Omental fat pad (tissue), 4 donors: ENCODE data around the gene FAM117A. TPM values are rescaled to one million over a fixed set of nuclear protein-coding genes. Genes with fewer than 3 reads are reported as not detected.
"Not testable (repeated sequence)": the region's sequence is repeated elsewhere in the genome, so short reads cannot be mapped to it uniquely, and the experiment has no call there.

ENCODE experiments used
- ATAC-seq: fragments of 150-250 bp; one replicate; pipeline ENCODE4 v1.9.1; 2016; ENCODE audit warnings: mild to moderate bottlenecking, moderate library complexity; ENCODE audit not compliant: low FRiP score
- DNase-seq: peaks from one replicate; pipeline ENCODE4 v3.0.0-alpha.2; 2019; ENCODE audit warnings: low spot score
- CTCF ChIP-seq, 3 donors: fragments of 450-650 bp; IDR thresholded peaks; one replicate each; pipeline ENCODE4 v1.5.1; 2016 to 2017; ENCODE audit warnings: antibody characterized with exemption in 3 of 3, mild to moderate bottlenecking in 3 of 3, moderate library complexity in 2 of 3
- total RNA-seq, 4 donors: library from RNA; depleted of rRNA; stranded (reverse); fragments of >200 nt; gene quantifications; one replicate each; pipeline ENCODE4 v1.1.0, GENCODE V29; 2016

FAM117A gene
- total RNA-seq, 4 donors from 2014 or later: 4.1 to 15.8 (median 10.7) TPM

GRCh38 chr17:49762151-49762941 lies 1.6 kb downstream of the FAM117A start:
- ATAC-seq: no peak
- no peak for TF ChIP-seq CTCF (IDR thresholded peaks at IDR 0.05)

GRCh38 chr17:49760932-49761558 lies 2.9 kb downstream of the FAM117A start:
- TF ChIP-seq CTCF (IDR thresholded peaks at IDR 0.05): no peak
- ATAC-seq (no peak), DNase-seq (no peak)

More at GRCh38 chr17:49762151-49762941, 1.6 kb downstream of the FAM117A start:
- no peak for DNase-seq

DNA sequence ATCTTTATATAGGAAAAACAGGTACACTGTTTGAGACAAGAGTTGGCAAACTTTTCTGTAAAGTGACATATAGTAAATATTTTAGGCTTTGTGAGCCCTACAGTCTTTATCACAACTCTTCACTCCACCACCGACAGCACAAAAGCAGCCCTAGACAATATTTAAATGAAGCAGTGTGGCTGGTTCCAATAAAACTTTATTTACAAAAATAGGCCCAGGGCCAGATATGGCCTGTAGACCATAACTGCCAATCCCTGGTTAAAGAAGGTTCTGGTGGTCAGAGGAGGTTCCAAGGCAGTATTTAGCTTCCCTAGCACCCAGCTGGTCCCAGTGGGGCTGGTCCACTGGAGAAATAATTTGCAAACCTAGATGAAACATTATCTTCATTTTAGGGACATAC lies 3.6 kb downstream of the FAM117A start:
- no peak for DNase-seq
- no peak for TF ChIP-seq CTCF (IDR thresholded peaks at IDR 0.05)
- ATAC-seq: no peak

DNA sequence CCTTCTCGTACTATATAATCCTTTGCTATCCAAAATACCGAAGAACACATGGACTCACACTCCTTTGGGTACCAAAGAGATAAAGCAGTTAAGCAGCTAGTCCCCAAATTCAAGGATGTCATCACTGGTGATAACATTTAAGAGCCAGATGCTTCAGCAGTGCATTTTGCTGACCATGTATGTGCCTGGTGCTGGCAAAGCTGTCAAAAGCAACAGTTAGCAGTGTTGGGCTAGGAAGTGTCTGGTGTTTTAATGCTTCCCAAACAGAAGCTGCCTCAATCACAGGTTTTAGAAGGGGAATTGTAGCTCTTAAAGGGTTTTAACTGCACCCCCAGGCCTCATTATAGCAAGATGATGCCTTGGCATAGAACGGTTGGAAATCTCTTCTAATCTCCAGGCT lies 4.7 kb downstream of the FAM117A start:
- DNase-seq: no peak
- no peak for TF ChIP-seq CTCF (IDR thresholded peaks at IDR 0.05)
- no peak for ATAC-seq

DNA sequence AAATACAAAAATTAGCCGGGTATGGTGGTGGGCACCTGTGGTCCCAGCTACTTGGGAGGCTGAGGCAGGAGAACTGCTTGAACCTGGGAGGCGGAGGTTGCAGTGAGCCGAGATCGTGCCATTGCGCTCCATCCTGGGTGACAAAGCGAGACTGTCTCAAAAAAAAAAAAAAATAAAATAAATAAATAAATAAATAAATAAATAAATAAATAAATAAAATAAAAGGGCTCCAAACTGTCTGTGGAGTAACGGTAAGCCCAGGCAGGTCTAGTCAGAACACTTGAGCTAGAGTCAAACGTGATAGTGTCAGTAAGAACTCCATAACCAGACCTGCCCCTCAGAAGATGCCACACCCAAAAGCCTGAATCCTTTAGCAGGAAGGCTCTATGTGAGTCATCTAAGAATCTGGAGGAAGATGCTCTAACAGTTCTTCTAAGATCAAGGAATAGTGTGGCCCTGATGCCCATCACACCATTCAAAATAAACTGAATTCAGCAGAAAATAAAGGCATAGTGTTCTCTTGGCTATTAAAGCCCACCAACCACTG lies 5.4 kb downstream of the FAM117A start:
- ATAC-seq, DNase-seq: not testable (repeated sequence)

DNA sequence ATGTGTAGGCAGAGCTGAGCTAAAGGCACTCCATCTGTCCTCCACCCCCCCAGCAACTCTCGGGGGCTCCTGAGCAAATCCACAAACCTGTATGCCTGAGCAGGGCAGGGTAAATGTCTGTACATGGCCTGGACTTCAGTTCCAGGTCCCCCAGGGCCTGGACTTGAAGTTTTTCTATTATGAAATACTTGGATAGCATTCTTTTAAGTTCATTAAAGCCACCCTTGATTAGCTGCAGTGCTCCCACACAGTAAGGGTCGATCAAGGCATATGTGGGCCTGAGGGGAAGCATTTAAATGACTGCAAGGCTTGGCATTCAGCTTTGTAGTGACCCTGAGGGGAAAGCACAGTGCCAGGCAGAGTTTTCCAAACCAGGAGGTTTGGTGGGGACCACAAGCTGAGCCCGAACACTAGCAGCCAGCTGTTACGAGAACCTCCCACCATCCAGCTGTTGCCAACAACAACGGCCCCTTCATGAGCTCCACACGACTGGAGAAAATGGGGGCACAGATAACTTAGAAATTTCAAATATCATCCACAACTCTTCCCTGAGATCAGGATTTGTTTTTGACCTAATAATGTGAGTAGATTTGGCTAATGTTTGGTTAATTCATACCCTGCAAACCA lies 6.7 kb downstream of the FAM117A start:
- DNase-seq (no peak), ATAC-seq (no peak)
- no peak for TF ChIP-seq CTCF (IDR thresholded peaks at IDR 0.05)
